ENCODE data around the gene HNRNPL.

- TF ChIP-seq CTCF (IDR thresholded peaks at IDR 0.05) (no peak), POLR2A (IDR thresholded peaks at IDR 0.05) (no peak), EP300 (IDR thresholded peaks at IDR 0.05) (no peak)
Observed at GRCh38 chr19:38834104-38834490, 15.7 kb downstream of the HNRNPL start.

Data from tibial nerve (tissue), 4 donors.